ENCODE measurements around the gene TSHZ3. TPM values are rescaled to one million over a fixed set of nuclear protein-coding genes. Genes with fewer than 3 reads are reported as not detected.

Gene TSHZ3
- total and polyA plus RNA-seq, 9 of the 15 experiments (the other 6 are each of a cell fraction or from before 2014, with no cell fraction given), result 0.03 to 0.13 (median 0.05) TPM; not detected in 5

DNA sequence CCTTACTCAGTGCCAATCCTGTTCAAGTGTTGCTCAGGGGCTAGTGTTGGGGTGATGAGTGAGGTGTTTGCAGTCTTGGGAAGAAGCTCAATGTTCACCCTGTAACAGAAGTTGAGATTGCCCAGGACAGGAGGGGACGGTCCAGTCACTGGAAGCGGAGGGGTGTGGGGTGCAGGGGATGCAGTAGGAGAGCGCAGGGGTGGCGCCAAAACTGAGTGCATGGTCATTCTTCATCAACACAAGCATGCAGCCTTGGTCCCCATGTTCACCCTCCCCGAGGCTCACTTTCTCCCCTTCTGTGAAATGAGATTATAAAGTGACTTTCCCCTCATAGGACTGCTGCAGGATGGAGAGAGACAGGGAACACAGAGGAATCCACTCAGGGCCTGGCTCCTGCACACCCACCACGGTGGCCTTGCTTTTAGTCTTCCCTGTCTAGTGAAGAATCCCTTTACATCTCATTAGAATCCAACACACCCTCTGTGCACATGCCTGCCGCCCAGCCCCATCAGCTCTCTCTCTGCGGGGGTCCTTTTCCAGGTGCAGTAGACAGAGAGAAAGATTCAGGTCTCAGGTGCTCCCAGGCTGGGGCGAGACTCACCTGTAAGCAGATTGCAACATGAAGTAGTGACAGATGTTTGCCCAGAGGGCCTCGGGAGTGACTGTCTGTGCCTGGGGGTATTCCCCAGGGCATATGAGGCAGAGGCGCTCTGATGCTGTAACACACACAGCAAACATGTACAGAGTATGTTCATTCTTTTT is 93.2 kb downstream of the TSHZ3 start (continued):
- TF ChIP-seq, protein P1, sequence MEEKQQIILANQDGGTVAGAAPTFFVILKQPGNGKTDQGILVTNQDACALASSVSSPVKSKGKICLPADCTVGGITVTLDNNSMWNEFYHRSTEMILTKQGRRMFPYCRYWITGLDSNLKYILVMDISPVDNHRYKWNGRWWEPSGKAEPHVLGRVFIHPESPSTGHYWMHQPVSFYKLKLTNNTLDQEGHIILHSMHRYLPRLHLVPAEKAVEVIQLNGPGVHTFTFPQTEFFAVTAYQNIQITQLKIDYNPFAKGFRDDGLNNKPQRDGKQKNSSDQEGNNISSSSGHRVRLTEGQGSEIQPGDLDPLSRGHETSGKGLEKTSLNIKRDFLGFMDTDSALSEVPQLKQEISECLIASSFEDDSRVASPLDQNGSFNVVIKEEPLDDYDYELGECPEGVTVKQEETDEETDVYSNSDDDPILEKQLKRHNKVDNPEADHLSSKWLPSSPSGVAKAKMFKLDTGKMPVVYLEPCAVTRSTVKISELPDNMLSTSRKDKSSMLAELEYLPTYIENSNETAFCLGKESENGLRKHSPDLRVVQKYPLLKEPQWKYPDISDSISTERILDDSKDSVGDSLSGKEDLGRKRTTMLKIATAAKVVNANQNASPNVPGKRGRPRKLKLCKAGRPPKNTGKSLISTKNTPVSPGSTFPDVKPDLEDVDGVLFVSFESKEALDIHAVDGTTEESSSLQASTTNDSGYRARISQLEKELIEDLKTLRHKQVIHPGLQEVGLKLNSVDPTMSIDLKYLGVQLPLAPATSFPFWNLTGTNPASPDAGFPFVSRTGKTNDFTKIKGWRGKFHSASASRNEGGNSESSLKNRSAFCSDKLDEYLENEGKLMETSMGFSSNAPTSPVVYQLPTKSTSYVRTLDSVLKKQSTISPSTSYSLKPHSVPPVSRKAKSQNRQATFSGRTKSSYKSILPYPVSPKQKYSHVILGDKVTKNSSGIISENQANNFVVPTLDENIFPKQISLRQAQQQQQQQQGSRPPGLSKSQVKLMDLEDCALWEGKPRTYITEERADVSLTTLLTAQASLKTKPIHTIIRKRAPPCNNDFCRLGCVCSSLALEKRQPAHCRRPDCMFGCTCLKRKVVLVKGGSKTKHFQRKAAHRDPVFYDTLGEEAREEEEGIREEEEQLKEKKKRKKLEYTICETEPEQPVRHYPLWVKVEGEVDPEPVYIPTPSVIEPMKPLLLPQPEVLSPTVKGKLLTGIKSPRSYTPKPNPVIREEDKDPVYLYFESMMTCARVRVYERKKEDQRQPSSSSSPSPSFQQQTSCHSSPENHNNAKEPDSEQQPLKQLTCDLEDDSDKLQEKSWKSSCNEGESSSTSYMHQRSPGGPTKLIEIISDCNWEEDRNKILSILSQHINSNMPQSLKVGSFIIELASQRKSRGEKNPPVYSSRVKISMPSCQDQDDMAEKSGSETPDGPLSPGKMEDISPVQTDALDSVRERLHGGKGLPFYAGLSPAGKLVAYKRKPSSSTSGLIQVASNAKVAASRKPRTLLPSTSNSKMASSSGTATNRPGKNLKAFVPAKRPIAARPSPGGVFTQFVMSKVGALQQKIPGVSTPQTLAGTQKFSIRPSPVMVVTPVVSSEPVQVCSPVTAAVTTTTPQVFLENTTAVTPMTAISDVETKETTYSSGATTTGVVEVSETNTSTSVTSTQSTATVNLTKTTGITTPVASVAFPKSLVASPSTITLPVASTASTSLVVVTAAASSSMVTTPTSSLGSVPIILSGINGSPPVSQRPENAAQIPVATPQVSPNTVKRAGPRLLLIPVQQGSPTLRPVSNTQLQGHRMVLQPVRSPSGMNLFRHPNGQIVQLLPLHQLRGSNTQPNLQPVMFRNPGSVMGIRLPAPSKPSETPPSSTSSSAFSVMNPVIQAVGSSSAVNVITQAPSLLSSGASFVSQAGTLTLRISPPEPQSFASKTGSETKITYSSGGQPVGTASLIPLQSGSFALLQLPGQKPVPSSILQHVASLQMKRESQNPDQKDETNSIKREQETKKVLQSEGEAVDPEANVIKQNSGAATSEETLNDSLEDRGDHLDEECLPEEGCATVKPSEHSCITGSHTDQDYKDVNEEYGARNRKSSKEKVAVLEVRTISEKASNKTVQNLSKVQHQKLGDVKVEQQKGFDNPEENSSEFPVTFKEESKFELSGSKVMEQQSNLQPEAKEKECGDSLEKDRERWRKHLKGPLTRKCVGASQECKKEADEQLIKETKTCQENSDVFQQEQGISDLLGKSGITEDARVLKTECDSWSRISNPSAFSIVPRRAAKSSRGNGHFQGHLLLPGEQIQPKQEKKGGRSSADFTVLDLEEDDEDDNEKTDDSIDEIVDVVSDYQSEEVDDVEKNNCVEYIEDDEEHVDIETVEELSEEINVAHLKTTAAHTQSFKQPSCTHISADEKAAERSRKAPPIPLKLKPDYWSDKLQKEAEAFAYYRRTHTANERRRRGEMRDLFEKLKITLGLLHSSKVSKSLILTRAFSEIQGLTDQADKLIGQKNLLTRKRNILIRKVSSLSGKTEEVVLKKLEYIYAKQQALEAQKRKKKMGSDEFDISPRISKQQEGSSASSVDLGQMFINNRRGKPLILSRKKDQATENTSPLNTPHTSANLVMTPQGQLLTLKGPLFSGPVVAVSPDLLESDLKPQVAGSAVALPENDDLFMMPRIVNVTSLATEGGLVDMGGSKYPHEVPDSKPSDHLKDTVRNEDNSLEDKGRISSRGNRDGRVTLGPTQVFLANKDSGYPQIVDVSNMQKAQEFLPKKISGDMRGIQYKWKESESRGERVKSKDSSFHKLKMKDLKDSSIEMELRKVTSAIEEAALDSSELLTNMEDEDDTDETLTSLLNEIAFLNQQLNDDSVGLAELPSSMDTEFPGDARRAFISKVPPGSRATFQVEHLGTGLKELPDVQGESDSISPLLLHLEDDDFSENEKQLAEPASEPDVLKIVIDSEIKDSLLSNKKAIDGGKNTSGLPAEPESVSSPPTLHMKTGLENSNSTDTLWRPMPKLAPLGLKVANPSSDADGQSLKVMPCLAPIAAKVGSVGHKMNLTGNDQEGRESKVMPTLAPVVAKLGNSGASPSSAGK (IDR thresholded peaks at IDR 0.05), result no peak

Measured in K562 (cell line).